ENCODE measurements around the gene TCF12. TPM values are rescaled to one million over a fixed set of nuclear protein-coding genes. Genes with fewer than 3 reads are reported as not detected.
A peak's percentile ranks its signal among the peaks of the same experiment; 100 is the strongest.

TCF12 gene
- total RNA-seq: 10 to 100 TPM; 63.4 to 70.7 TPM

DNA sequence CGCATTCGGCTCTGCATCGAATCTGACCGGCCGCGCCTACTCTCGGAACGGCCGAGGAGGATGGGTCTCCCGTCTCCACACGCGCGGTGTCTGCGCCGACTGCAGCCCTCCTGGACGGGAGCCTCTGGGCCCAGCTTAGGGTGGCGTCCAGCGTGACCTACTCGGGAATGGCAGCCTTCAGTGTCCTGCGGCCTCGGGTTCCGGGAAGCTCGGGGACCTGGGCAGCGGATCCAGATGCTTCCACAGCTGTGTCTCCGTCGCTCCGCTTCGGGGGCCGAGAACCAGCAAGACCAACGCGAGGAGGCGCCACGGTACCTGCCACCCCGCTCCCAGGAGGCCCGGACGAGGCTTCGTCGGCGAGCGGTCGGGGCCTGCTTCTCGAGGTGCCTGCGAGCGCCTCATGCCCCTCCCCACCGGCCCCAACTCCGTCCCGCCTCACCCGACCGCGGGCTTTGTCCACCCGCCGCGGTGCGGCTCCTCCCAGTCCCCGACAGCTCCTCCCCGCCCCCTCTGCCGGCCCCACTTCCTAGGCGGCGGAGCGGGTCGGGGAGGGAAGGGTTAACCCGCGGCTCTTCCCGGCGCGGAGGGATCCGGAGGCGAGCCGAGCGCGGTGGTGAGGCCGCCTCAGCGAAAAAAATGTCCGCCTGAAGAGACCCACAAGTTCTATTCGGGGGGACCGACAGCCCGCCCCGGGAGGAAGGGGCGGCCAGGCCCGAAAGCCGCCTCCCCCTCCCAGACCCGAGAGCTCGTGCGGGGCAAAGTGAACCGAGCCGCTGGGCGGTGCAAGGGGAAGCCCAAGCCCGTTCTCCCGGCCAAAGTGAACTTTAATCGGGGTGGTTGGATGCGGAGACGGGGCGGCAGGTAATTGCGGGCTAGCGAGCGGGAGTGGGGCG is at the start of gene TCF12:
TCF12 (plus strand) TSS at position 599 of the 893 bp plus-strand sequence. CDS start 1,270 bp downstream, outside the sequence.
- Mint-ChIP-seq H3K9me3 (ENCODE audit: insufficient read depth) (no peaks in the 10 kb centered on the region), H3K36me3 (ENCODE audit: low read depth) (peaks cover 27% of the 10 kb centered on the region), H3K4me1 (ENCODE audit: low read depth) (peaks cover 33% of the 10 kb centered on the region), H3K27ac (peak within 1 kb of the TSS; percentile 91), H3K27me3 (ENCODE audit: low read depth) (no peaks in the 10 kb centered on the region), H3K4me3 (peak within 1 kb of the TSS; percentile 95)
- ChIA-PET CTCF (interaction anchor here (0.6 to 2.5 kb wide), 19 partner anchors 10 to 453 kb away, joined by 3 to 12 read pairs (median 4); no protein-coding TSS in a partner anchor), POLR2A (interaction anchor here (0.7 to 3.4 kb wide), 14 partner anchors 10 to 453 kb away, joined by 3 to 31 read pairs (median 3); partner anchors contain the start of genes MNS1 and ZNF280D)
- DNase-seq (peak; percentile 90), ATAC-seq (peak; percentile 80)

- Mint-ChIP-seq H3K4me1 (ENCODE audit: low read depth) (no peaks in the 10 kb centered on the region), H3K27me3 (ENCODE audit: low read depth) (no peaks in the 10 kb centered on the region), H3K36me3 (ENCODE audit: low read depth) (no peaks in the 10 kb centered on the region), H3K4me3 (no peak overlapping the region), H3K9me3 (ENCODE audit: insufficient read depth) (no peaks in the 10 kb centered on the region), H3K27ac (no peak overlapping the region)
- POLR2A ChIA-PET: no interaction called here
- CTCF ChIA-PET: interaction anchor here (0.6 to 3.9 kb wide), 16 partner anchors 9 to 659 kb away, joined by 3 to 23 read pairs (median 4); partner anchors contain the start of gene TCF12
- DNase-seq (peak; percentile 54), ATAC-seq (no peak)
These were observed 48.9 kb upstream of the TCF12 start for GRCh38 chr15:56869573-56869972.

- no peak overlapping the region for H3K27ac Mint-ChIP-seq
- POLR2A ChIA-PET: no interaction called here
These were observed 47.3 kb upstream of the TCF12 start for GRCh38 chr15:56871185-56871584.

GRCh38 chr15:56871867-56872266 is 46.6 kb upstream of the TCF12 start:
- no peaks in the 10 kb centered on the region for H3K27me3 Mint-ChIP-seq (ENCODE audit: low read depth)
- no peak for ATAC-seq
- CTCF ChIA-PET: interaction anchor here (1.0 kb wide), 2 partner anchors 11 to 381 kb away, joined by 3 to 4 read pairs; no protein-coding TSS in a partner anchor

More at GRCh38 chr15:56871185-56871584, 47.3 kb upstream of the TCF12 start:
- DNase-seq: no peak
- Mint-ChIP-seq H3K36me3 (ENCODE audit: low read depth) (no peaks in the 10 kb centered on the region), H3K9me3 (ENCODE audit: insufficient read depth) (no peaks in the 10 kb centered on the region), H3K4me1 (ENCODE audit: low read depth) (no peaks in the 10 kb centered on the region), H3K27me3 (ENCODE audit: low read depth) (no peaks in the 10 kb centered on the region), H3K4me3 (no peak overlapping the region)
- ATAC-seq: no peak
- CTCF ChIA-PET: interaction anchor here (1.0 kb wide), 2 partner anchors 11 to 380 kb away, joined by 3 to 4 read pairs; no protein-coding TSS in a partner anchor

DNA sequence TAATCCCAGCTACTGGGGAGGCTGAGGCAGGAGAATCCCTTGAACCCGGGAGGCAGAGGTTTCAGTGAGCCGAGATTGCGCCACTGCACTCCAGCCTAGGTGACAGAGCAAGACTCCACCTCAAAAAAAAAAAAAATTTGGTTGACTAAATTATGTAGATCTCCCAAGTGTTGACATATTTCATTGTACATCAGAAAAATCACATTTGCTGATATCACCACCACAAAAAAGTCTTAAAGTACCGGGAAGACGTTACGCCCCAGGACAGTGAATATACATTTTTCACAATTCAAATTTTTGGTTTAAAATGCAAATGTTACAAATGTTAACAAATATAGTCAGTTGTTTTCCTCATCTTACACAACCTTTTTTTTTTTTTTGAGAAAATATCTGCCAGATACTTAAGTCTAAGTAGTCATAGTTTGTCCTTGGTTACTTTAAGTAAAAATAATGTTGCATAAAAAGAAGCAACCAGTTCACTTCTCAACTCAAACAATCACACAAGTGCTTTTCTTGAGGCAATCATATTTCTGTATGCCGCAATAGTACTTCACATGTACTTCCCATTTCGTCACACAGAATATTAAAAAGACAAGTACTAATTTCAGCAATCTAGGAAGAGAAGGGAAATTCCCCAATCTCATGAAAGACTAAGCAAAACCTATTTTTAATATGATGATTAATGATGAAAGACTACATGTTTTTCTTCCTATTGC is 41.0 kb upstream of the TCF12 start:
- H3K36me3 Mint-ChIP-seq (ENCODE audit: low read depth): no peaks in the 10 kb centered on the region
- DNase-seq (no peak), ATAC-seq (no peak)
- H3K4me1 Mint-ChIP-seq (ENCODE audit: low read depth): no peaks in the 10 kb centered on the region
- H3K27ac Mint-ChIP-seq: no peak overlapping the region
- peaks cover 10% of the 10 kb centered on the region for H3K27me3 Mint-ChIP-seq (ENCODE audit: low read depth)
- no peaks in the 10 kb centered on the region for H3K9me3 Mint-ChIP-seq (ENCODE audit: insufficient read depth)
- ChIA-PET CTCF (no interaction called here), POLR2A (no interaction called here)
- H3K4me3 Mint-ChIP-seq: no peak overlapping the region

More at GRCh38 chr15:56871867-56872266, 46.6 kb upstream of the TCF12 start:
- no peak for DNase-seq
- Mint-ChIP-seq H3K4me3 (no peak overlapping the region), H3K4me1 (ENCODE audit: low read depth) (no peaks in the 10 kb centered on the region), H3K27ac (no peak overlapping the region), H3K9me3 (ENCODE audit: insufficient read depth) (no peaks in the 10 kb centered on the region), H3K36me3 (ENCODE audit: low read depth) (no peaks in the 10 kb centered on the region)
- POLR2A ChIA-PET: no interaction called here

DNA sequence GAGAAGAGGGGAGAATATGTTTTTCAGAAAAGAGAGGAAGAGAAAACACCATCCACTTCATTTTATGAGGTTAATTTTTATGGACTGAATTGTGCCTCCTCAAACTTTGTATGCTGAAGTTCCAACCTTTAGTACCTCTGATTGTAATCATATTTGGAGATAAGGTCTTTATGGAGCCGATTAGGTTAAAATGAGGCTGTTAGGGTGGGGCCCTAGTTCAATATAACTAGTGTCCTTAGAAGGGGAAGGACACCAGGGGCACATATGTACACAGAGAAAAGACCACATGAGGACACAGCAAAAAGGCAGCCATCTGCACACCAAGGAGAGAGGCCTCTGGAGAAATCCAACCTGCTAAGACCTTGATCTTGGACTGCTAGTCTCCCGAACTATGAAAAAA is 38.9 kb upstream of the TCF12 start:
- ChIA-PET CTCF (interaction anchor here (2.0 kb wide), 1 partner anchor 10 kb away, joined by 6 read pairs; no protein-coding TSS in a partner anchor), POLR2A (no interaction called here)
- peaks cover 13% of the 10 kb centered on the region for H3K27me3 Mint-ChIP-seq (ENCODE audit: low read depth)
- no peak overlapping the region for H3K27ac Mint-ChIP-seq
- no peaks in the 10 kb centered on the region for H3K4me1 Mint-ChIP-seq (ENCODE audit: low read depth)
- no peak overlapping the region for H3K4me3 Mint-ChIP-seq
- ATAC-seq (no peak), DNase-seq (no peak)
- no peaks in the 10 kb centered on the region for H3K36me3 Mint-ChIP-seq (ENCODE audit: low read depth)
- H3K9me3 Mint-ChIP-seq (ENCODE audit: insufficient read depth): no peaks in the 10 kb centered on the region

DNA sequence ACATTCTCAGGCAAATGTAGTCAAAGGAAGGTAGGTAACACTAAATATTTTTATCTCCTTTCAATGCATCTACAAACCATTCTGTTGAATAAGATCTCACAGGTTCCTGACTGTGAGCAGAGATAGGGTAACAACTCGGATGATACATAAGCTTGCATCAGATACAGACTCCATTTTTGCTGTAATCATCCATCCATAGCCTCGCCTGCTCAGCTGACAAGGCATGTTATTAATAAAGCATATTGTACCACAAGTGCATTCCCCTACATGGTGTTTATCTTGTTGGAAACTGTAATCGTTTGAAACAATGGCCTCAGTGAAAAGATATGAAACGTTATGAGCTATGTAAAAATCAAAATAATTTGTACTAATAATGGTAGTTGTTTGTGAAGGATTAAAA is 35.4 kb upstream of the TCF12 start:
- ATAC-seq: no peak
- ChIA-PET POLR2A (interaction anchor here (1.0 kb wide), 1 partner anchor 103 kb away, joined by 4 read pairs; no protein-coding TSS in a partner anchor), CTCF (interaction anchor here (1.1 to 1.2 kb wide), 2 partner anchors 11 to 424 kb away, joined by 3 read pairs; no protein-coding TSS in a partner anchor)
- DNase-seq: no peak
- Mint-ChIP-seq H3K4me1 (ENCODE audit: low read depth) (peaks cover 14% of the 10 kb centered on the region), H3K27me3 (ENCODE audit: low read depth) (peaks cover 13% of the 10 kb centered on the region), H3K27ac (no peak overlapping the region), H3K9me3 (ENCODE audit: insufficient read depth) (no peaks in the 10 kb centered on the region), H3K36me3 (ENCODE audit: low read depth) (no peaks in the 10 kb centered on the region), H3K4me3 (no peak overlapping the region)

GRCh38 chr15:56886363-56886931 is 32.0 kb upstream of the TCF12 start:
- Mint-ChIP-seq H3K4me1 (ENCODE audit: low read depth) (peaks cover 20% of the 10 kb centered on the region), H3K36me3 (ENCODE audit: low read depth) (no peaks in the 10 kb centered on the region), H3K27ac (peak overlapping the region; percentile 70), H3K27me3 (ENCODE audit: low read depth) (peaks cover 7% of the 10 kb centered on the region), H3K4me3 (peak overlapping the region; percentile 77), H3K9me3 (ENCODE audit: insufficient read depth) (no peaks in the 10 kb centered on the region)
- ChIA-PET CTCF (interaction anchor here (1.3 to 1.5 kb wide), 2 partner anchors 17 to 32 kb away, joined by 3 to 5 read pairs; partner anchors contain the start of gene TCF12), POLR2A (interaction anchor here (0.6 to 3.1 kb wide), 3 partner anchors 22 to 37 kb away, joined by 3 to 31 read pairs (median 3); partner anchors contain the start of gene TCF12)
- ATAC-seq (no peak), DNase-seq (no peak)

DNA sequence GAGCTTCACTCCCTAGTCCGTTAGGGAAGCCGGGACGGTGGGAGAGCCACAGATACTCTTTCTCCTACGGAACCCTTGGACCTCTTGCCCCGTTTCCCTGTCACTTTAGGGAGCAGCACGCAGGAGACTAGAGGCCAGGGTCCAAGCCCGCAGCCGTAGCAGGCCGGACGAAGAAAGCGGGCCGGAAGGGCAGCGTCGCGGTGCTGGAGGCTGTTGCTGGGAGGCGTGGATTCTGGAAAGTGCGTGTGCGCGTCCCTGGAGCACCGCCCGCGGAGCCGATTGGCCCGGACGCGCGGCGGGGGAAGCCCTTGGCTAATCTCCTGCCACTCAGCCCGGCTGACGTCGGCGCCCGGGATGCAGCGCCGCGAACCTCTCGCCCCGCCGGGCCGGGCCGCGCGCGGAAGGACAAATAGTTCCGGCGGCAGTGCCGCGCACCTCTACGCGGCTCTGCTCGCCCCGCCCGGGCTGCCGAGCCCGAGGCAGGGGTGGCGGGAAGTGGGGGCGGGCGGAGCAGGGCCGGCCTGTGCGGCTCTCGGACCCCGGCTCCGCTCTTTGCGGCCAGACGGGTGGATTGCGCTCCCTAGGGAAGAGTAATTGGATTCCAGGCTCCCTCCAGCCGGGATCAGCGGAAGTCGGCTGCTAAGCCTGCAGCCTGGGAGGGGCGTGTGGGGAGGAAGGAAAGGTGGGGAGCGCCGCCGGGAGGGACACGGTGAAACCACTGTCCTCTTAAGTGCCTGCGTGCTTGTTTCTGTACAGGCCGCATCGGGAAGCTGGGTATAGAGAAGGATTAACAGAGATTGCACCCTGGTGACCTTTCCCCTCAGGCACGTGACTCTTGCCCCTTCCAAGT is 31.3 kb upstream of the TCF12 start:
- H3K4me1 Mint-ChIP-seq (ENCODE audit: low read depth): peaks cover 20% of the 10 kb centered on the region
- ChIA-PET POLR2A (interaction anchor here (0.5 to 3.1 kb wide), 4 partner anchors 22 to 357 kb away, joined by 3 to 31 read pairs (median 3); partner anchors contain the start of gene TCF12), CTCF (interaction anchor here (0.9 to 1.5 kb wide), 3 partner anchors 18 to 31 kb away, joined by 3 to 5 read pairs (median 5); partner anchors contain the start of gene TCF12)
- H3K4me3 Mint-ChIP-seq: peak overlapping the region; percentile 77
- H3K27ac Mint-ChIP-seq: peak overlapping the region; percentile 75
- no peaks in the 10 kb centered on the region for H3K9me3 Mint-ChIP-seq (ENCODE audit: insufficient read depth)
- DNase-seq (peak; percentile 78), ATAC-seq (peak; percentile 97)
- no peaks in the 10 kb centered on the region for H3K36me3 Mint-ChIP-seq (ENCODE audit: low read depth)
- peaks cover 4% of the 10 kb centered on the region for H3K27me3 Mint-ChIP-seq (ENCODE audit: low read depth)

DNA sequence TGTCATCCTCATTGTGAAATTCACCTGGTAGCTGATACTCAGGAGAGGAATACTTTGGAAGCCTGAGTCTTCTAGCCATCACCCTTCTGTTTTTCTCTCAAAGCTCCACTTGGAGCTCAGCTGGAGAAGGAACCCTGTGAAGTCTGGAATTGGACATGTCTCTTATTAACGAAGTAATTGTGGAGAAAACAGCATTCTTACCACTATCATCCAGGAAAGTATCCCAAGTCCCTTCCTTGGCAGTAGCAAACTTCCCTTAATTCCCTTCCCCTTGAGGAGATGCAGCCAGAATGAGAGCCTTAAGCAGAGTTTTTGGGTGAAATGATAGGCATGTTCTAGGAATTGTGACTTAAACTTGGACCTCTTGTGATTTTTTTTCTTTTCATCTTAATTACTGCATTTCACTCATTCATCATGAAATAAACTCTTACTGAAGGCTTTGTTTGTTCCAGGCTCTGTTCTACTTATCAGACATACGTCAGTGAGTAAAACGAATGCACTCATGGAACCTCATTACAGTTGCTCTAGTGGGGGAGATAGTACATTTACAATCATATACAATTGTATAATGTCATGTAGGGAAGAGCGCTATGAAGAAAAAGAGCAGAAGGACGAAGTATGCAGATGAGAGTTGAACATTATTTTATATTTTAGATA is 30.5 kb upstream of the TCF12 start:
- DNase-seq: no peak
- no peaks in the 10 kb centered on the region for H3K9me3 Mint-ChIP-seq (ENCODE audit: insufficient read depth)
- H3K4me1 Mint-ChIP-seq (ENCODE audit: low read depth): peaks cover 20% of the 10 kb centered on the region
- H3K4me3 Mint-ChIP-seq: peak overlapping the region; percentile 77
- ChIA-PET POLR2A (interaction anchor here (0.5 to 3.1 kb wide), 2 partner anchors 31 to 356 kb away, joined by 3 to 31 read pairs; partner anchors contain the start of gene TCF12), CTCF (interaction anchor here (0.9 kb wide), 1 partner anchor 30 kb away, joined by 5 read pairs; the partner anchor contains the start of gene TCF12)
- no peak for ATAC-seq
- H3K27me3 Mint-ChIP-seq (ENCODE audit: low read depth): no peaks in the 10 kb centered on the region
- peak overlapping the region; percentile 75 for H3K27ac Mint-ChIP-seq
- no peaks in the 10 kb centered on the region for H3K36me3 Mint-ChIP-seq (ENCODE audit: low read depth)

Data from activated CD8-positive, alpha-beta T cell treated with anti-CD3 and anti-CD28 coated beads, Interleukin-2, amount 10 ng/mL, durations not matched to agents 7 days and 5 days (primary cell).